GM23338 (cell line): ENCODE data around the gene KIT. TPM values are rescaled to one million over a fixed set of nuclear protein-coding genes. Genes with fewer than 3 reads are reported as not detected.
A peak's percentile ranks its signal among the peaks of the same experiment; 100 is the strongest.

Experiments used
- ATAC-seq: fragments of 200-7000 bp; cut with Tn5 transposase; 3 replicates; pipeline ENCODE4 v1.9.1; 2020
- DNase-seq: peaks from one replicate; pipeline ENCODE4 v3.0.0-alpha.2; 2015; ENCODE audit warnings: low spot score
- H2AFZ ChIP-seq: fragments of 200-600 bp; sonication (generic); 2 replicates; pipeline ENCODE4 v1.8.0; 2016; ENCODE audit warnings: antibody characterized with exemption, mild to moderate bottlenecking, moderate library complexity
- H3F3A ChIP-seq: fragments of 200-600 bp; sonication (generic); replicated peaks from 2 replicates; pipeline ENCODE4 v1.8.0; 2017; ENCODE audit warnings: antibody characterized with exemption, mixed run types, low read depth
- H3K27ac ChIP-seq: fragments of 200-600 bp; sonication (generic); 2 replicates; pipeline ENCODE4 v1.6.1; 2016; ENCODE audit warnings: low read depth
- H3K27me3 ChIP-seq: fragments of 200-600 bp; sonication (generic); 2 replicates; pipeline ENCODE4 v1.8.0; 2016; ENCODE audit warnings: mild to moderate bottlenecking, mixed run types, moderate library complexity; ENCODE audit not compliant: insufficient read depth
- H3K36me3 ChIP-seq: fragments of 200-600 bp; sonication (generic); 2 replicates; pipeline ENCODE4 v1.8.0; 2016; ENCODE audit warnings: mild to moderate bottlenecking; ENCODE audit not compliant: insufficient read depth
- H3K4me1 ChIP-seq: fragments of 200-600 bp; sonication (generic); 2 replicates; pipeline ENCODE4 v1.8.0; 2016; ENCODE audit warnings: mild to moderate bottlenecking, moderate library complexity; ENCODE audit not compliant: insufficient read depth
- H3K4me2 ChIP-seq: fragments of 200-600 bp; sonication (generic); 2 replicates; pipeline ENCODE4 v1.7.1; 2017; ENCODE audit warnings: mixed run types
- H3K4me3 ChIP-seq: fragments of 200-600 bp; sonication (generic); 2 replicates; pipeline ENCODE4 v1.6.1; 2016; ENCODE audit warnings: mixed run types
- H3K79me2 ChIP-seq: fragments of 200-600 bp; sonication (generic); replicated peaks from 2 replicates; pipeline ENCODE4 v1.8.0; 2017; ENCODE audit warnings: mild to moderate bottlenecking; ENCODE audit not compliant: insufficient read depth
- H3K9me2 ChIP-seq: fragments of 200-600 bp; sonication (generic); 2 replicates; pipeline ENCODE4 v1.8.0; 2017; ENCODE audit not compliant: insufficient read depth
- H4K20me1 ChIP-seq: fragments of 200-600 bp; sonication (generic); replicated peaks from 2 replicates; pipeline ENCODE4 v1.8.0; 2017; ENCODE audit warnings: mild to moderate bottlenecking; ENCODE audit not compliant: insufficient read depth
- H3K27ac Mint-ChIP-seq: 2 replicates; pipeline ENCODE4 v1.8.0; 2020; ENCODE audit warnings: inconsistent platforms, mild to moderate bottlenecking, moderate library complexity, mixed read lengths
- H3K27me3 Mint-ChIP-seq: 3 replicates; pipeline ENCODE4 v1.8.0; 2022; ENCODE audit warnings: low read depth, mild to moderate bottlenecking, moderate library complexity, mixed read lengths, inconsistent platforms; ENCODE audit not compliant: insufficient read depth, poor library complexity
- H3K36me3 Mint-ChIP-seq: 3 replicates; pipeline ENCODE4 v1.8.0; 2021; ENCODE audit warnings: low read depth, mild to moderate bottlenecking, inconsistent platforms, moderate library complexity, mixed read lengths
- H3K4me1 Mint-ChIP-seq: 3 replicates; pipeline ENCODE4 v1.8.0; 2020; ENCODE audit warnings: mild to moderate bottlenecking, inconsistent platforms, mixed read lengths
- H3K4me3 Mint-ChIP-seq: 3 replicates; pipeline ENCODE4 v1.8.0; 2021; ENCODE audit warnings: moderate library complexity, mild to moderate bottlenecking, inconsistent platforms, mixed read lengths
- H3K9me3 Mint-ChIP-seq: 3 replicates; pipeline ENCODE4 v1.8.0; 2020; ENCODE audit warnings: moderate library complexity, mild to moderate bottlenecking, inconsistent platforms, mixed read lengths
- EZH2 ChIP-seq: fragments of 200-600 bp; sonication (generic); IDR thresholded peaks from one replicate; pipeline ENCODE4 v1.8.0; 2017; ENCODE audit warnings: antibody characterized with exemption, mild to moderate bottlenecking, low read depth; ENCODE audit not compliant: unreplicated experiment
- EZH2phosphoT487 ChIP-seq: fragments of 200-600 bp; sonication (generic); IDR thresholded peaks from one replicate; pipeline ENCODE4 v1.8.1; 2018; ENCODE audit warnings: antibody characterized with exemption; ENCODE audit not compliant: unreplicated experiment
- JUNB ChIP-seq: IDR thresholded peaks from one replicate; pipeline ENCODE4 v1.6.1; 2016; ENCODE audit warnings: antibody characterized with exemption; ENCODE audit not compliant: unreplicated experiment
- NANOG ChIP-seq: IDR thresholded peaks from 2 replicates; pipeline ENCODE4 v1.6.1; 2016; ENCODE audit warnings: antibody characterized with exemption, borderline replicate concordance
- POLR2AphosphoS5 ChIP-seq: IDR thresholded peaks from 2 replicates; pipeline ENCODE4 v1.6.1; 2016; ENCODE audit warnings: antibody characterized with exemption, low read depth
- STAT1 ChIP-seq: IDR thresholded peaks from one replicate; pipeline ENCODE4 v1.6.1; 2016; ENCODE audit warnings: antibody characterized with exemption; ENCODE audit not compliant: unreplicated experiment
- ZNF114 ChIP-seq: fragments of 250-450 bp; sonication (Bioruptor Pico); IDR thresholded peaks from 2 replicates; pipeline ENCODE4 v1.5.0; 2020; ENCODE audit warnings: mild to moderate bottlenecking, moderate library complexity
- ZNF331 ChIP-seq: fragments of 250-450 bp; sonication (Bioruptor Pico); IDR thresholded peaks from 2 replicates; pipeline ENCODE4 v1.5.0; 2020; ENCODE audit warnings: low read depth, mild to moderate bottlenecking, moderate library complexity
- polyA plus RNA-seq: library from polyadenylated mRNA; unstranded; fragments of >200 nt; fragmentation: Nextera tagmentation; extraction: Ambion mirVana; gene quantifications from 2 replicates; pipeline ENCODE4 v1.2.1, GENCODE V29; 2016
- total RNA-seq: library from RNA; depleted of rRNA; stranded (reverse); fragments of >200 nt; shearing (Covaris generic); gene quantifications from 2 replicates; pipeline ENCODE4 v1.2.3, GENCODE V29; 2014
- TF ChIP-seq, protein P1 (sequence below): IDR thresholded peaks from one replicate; pipeline ENCODE4 v1.6.1; 2018; ENCODE audit warnings: antibody characterized with exemption; ENCODE audit not compliant: unreplicated experiment
- TF ChIP-seq, protein P2 (sequence below), 2 experiments: fragments of 200-600 bp in 1 of 2; sonication (generic) in 1 of 2; conservative IDR thresholded peaks; 2 replicates each; pipeline versions ENCODE4 v1.5.1 to v1.6.1; 2016 to 2017; ENCODE audit warnings: antibody characterized with exemption in 2 of 2, low read depth in 2 of 2, mild to moderate bottlenecking in 2 of 2, moderate library complexity in 1 of 2
- TF ChIP-seq, protein P3 (sequence below): IDR thresholded peaks from 2 replicates; pipeline ENCODE4 v1.6.1; 2016; ENCODE audit warnings: antibody characterized with exemption

KIT gene
- total and polyA plus RNA-seq, 2 experiments from 2014 or later, result 9.0 to 28.4 TPM

DNA sequence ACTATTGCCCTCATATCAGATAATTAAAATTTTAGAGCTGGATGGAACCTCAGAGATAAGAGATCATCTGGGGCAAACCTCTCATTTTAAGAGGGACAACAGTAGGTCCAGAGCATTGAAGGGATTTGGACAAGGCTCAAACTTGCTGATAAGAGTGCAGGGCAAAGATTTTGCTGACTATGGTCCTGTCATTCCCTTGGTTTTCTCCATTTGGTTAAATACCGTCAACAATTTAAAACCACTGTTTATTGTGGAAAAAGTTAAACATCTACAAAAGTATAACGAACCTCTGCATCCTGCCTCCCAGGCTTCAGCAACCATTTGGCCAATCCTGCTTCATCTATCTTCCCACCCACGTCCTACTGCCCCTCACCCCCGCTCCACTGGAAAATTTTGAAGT lies 10.7 kb upstream of the KIT start:
- Mint-ChIP-seq H3K27me3 (no peaks in the 10 kb centered on the region), H3K9me3 (no peaks in the 10 kb centered on the region), H3K36me3 (no peaks in the 10 kb centered on the region), H3K4me1 (peaks cover 3% of the 10 kb centered on the region; the same call in 2 of the 3 replicates), H3K27ac (no peak overlapping the region), H3K4me3 (no peak overlapping the region)
- Histone ChIP-seq H3K4me1 (no peaks in the 10 kb centered on the region; the same call in 1 of the 2 replicates), H3K36me3 (no peaks in the 10 kb centered on the region), H3K79me2 (no peaks in the 10 kb centered on the region), H3K4me3 (no peak overlapping the region), H3K27me3 (no peaks in the 10 kb centered on the region), H2AFZ (peak overlapping the region; percentile 56; the same call in 1 of the 2 replicates), H3K9me2 (no peaks in the 10 kb centered on the region), H3K27ac (no peak overlapping the region), H3F3A (no peaks in the 10 kb centered on the region), H3K4me2 (no peak overlapping the region), H4K20me1 (no peaks in the 10 kb centered on the region)
- no peak for ATAC-seq
- no peak for DNase-seq
- TF ChIP-seq, protein P1, sequence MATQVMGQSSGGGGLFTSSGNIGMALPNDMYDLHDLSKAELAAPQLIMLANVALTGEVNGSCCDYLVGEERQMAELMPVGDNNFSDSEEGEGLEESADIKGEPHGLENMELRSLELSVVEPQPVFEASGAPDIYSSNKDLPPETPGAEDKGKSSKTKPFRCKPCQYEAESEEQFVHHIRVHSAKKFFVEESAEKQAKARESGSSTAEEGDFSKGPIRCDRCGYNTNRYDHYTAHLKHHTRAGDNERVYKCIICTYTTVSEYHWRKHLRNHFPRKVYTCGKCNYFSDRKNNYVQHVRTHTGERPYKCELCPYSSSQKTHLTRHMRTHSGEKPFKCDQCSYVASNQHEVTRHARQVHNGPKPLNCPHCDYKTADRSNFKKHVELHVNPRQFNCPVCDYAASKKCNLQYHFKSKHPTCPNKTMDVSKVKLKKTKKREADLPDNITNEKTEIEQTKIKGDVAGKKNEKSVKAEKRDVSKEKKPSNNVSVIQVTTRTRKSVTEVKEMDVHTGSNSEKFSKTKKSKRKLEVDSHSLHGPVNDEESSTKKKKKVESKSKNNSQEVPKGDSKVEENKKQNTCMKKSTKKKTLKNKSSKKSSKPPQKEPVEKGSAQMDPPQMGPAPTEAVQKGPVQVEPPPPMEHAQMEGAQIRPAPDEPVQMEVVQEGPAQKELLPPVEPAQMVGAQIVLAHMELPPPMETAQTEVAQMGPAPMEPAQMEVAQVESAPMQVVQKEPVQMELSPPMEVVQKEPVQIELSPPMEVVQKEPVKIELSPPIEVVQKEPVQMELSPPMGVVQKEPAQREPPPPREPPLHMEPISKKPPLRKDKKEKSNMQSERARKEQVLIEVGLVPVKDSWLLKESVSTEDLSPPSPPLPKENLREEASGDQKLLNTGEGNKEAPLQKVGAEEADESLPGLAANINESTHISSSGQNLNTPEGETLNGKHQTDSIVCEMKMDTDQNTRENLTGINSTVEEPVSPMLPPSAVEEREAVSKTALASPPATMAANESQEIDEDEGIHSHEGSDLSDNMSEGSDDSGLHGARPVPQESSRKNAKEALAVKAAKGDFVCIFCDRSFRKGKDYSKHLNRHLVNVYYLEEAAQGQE, result no peak
- TF ChIP-seq, protein P2, sequence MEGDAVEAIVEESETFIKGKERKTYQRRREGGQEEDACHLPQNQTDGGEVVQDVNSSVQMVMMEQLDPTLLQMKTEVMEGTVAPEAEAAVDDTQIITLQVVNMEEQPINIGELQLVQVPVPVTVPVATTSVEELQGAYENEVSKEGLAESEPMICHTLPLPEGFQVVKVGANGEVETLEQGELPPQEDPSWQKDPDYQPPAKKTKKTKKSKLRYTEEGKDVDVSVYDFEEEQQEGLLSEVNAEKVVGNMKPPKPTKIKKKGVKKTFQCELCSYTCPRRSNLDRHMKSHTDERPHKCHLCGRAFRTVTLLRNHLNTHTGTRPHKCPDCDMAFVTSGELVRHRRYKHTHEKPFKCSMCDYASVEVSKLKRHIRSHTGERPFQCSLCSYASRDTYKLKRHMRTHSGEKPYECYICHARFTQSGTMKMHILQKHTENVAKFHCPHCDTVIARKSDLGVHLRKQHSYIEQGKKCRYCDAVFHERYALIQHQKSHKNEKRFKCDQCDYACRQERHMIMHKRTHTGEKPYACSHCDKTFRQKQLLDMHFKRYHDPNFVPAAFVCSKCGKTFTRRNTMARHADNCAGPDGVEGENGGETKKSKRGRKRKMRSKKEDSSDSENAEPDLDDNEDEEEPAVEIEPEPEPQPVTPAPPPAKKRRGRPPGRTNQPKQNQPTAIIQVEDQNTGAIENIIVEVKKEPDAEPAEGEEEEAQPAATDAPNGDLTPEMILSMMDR (conservative IDR thresholded peaks at IDR 0.05; ENCODE audit: low read depth in 2 of 2), result no peak
- TF ChIP-seq ZNF331 (CRISPR knock-in tag) (no peak), POLR2AphosphoS5 (no peak), EZH2 (no peak), EZH2phosphoT487 (no peak), NANOG (no peak), ZNF114 (no peak), JUNB (no peak), STAT1 (no peak)
- TF ChIP-seq, protein P3, sequence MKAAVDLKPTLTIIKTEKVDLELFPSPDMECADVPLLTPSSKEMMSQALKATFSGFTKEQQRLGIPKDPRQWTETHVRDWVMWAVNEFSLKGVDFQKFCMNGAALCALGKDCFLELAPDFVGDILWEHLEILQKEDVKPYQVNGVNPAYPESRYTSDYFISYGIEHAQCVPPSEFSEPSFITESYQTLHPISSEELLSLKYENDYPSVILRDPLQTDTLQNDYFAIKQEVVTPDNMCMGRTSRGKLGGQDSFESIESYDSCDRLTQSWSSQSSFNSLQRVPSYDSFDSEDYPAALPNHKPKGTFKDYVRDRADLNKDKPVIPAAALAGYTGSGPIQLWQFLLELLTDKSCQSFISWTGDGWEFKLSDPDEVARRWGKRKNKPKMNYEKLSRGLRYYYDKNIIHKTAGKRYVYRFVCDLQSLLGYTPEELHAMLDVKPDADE, result no peak
